ENCODE results near the gene EML1.

Gene EML1

DNA sequence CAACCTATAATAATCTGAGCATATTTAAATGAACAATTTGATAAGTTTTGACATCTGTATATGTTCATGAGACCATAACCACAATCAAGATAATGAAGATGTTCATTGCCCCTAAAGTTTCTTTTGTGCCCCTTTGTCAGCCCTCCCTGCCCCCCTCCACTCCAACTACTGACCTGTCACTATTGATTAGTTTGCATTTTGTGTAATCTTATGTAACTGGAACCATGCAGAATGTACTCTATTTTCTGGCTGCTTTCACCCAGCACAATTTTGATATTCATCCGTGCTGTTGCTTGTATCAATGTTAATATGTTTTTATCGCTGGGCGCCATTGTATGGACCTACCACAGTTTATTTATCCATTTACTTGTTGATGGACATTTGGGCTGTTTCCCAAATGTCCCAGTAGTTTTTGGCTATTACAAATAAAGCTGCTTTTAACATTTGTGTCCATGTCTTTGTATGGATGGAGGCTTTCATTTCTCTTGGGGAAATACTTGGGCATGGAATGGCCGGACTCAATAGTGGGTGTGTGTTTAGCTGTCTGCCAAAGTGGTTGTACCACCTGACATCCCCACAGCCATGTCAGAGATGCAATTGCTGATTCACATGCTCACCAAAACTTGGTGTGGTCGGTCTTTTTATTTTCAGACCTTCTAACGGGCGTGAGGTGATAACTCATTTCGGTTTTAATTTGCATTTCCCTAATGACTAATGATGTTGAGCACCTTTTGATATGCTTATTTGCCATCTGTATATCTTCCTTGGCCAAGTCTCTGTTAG lies 38.9 kb downstream of the EML1 start:
- DNase-seq: no peak

DNA sequence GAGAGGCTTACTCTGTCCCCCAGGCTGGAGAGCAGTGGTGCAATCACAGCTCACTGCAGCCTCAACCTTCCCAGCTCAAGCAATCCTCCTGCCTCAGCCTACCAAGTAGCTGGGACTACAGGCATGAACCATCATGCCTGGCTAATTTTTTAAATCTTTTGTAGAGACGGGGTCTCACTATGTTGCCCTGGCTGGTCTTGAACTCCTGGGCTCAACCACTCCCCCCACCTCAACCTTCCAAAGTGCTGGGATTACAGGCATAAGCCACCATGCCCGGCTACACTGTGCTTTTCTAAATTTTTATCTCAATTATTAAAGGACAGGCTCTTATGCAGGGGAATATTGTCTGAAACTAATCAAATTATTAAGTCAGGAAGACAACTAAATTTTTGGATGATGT lies 44.6 kb downstream of the EML1 start:
- DNase-seq: no peak

DNA sequence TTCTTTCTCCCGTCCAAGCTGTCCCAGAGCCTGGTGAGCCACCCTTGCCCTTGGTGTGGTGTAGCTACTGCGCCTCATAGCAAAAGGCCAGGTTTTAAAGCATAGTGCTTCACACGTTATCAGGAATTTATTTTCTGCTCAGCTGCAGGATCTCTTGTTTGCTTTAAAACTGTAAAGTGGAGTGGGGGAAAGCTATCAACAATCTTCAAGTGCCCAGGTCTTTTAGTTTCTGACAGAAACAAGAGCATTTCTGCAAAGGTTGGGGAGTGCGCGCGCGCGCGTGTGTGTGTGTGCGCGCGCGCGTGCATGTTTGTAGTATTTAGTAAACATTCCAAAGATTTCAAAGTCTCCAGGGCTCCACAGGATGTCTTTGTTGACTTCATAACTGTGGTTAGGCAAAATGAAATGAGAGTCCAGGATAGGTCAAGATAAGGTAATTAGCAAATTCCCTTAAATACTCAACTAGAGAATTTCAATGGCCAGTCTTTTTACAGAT lies 45.5 kb downstream of the EML1 start:
- DNase-seq: no peak

DNA sequence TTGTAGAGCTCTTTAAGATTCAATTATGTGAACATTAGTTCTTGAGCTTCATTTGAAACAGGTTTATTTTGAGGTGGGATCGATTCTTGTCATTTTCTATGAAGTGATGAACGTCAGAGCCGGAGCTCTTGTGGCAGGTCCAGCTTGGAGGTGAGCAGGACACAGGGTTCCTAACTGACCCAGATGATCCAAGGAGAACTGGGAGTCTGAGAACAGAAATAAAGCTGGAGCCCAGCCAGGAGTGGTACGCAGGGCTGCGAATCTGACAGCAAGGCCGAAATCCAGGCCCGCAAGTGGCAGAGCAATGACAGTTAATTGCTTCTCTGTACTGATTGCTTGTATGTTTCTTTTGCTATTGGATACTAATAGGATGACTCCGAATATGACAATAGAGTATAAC lies 46.5 kb downstream of the EML1 start:
- no peak for DNase-seq

DNA sequence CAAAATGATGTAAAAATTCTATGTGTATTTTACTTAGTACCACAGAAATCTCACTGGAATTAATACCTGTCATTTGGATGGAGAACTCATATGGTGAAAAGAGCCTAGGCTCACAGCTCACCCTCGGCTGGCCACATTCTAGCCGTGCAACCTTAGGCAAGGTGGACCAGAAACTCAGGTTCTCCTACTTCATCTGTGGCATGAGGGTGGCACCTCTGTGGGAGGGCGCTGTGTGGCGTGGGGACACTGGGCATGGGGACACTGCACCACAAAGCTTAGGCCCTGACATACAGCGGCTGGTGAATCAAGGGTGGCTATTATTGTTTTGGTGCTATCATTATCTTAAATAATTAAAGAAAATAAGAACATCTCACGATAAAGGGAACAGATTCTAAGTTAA lies 47.1 kb downstream of the EML1 start:
- DNase-seq: no peak

DNA sequence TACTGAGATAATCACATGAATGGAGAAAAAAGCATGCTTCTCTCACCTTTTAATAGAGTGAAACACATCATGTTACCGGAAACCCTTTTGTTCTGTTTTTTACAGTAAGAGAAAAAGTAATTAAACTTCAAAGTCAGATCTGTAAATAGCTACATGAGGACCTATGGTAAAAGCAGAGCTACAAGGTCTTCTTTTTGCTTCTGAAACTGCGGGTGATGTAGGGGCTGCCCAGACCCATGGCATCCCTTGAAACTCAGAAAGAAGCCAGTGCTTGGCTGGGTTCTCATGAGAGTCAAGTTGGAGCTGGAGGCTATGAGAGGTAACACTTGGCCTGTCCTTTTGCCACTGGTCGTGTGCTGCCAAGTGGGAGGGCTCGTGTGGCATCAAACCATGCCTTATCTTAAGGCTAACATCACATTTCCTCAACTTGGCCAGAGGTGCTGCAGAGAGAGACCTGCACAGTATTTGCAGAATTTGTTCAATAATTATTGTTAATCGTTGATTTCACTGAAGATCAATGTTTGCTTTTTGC lies 47.6 kb downstream of the EML1 start:
- no peak for DNase-seq

DNA sequence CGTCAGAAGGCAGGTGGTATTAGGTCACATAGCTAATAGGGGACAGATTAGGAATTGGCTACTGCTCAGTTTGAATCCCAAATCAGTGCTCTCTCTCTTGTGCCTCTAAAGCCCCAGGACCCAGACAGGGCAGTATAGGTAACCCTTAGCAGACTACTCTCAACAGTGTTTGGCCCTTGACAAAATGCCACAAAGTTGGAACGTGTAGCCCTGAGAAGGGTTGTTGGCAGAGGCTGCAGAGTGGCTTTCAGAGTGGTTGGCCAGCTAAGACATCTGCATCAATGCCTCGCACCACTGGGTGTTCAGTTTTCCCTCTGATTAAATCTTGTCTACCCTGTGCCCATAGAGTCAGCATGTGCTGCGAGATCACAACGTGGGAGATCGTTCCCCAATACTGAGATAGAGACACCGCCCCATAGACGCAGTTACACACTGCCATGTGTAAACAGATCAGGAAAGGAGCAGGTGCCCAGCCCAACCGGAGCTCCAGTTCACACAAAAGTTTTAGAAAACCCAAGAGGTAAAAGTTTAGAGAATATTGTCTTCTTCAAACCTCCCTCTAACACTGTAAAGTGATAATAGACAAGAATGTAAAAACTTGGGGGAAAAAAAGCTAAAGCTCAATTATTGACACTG lies 48.3 kb downstream of the EML1 start:
- no peak for DNase-seq

DNA sequence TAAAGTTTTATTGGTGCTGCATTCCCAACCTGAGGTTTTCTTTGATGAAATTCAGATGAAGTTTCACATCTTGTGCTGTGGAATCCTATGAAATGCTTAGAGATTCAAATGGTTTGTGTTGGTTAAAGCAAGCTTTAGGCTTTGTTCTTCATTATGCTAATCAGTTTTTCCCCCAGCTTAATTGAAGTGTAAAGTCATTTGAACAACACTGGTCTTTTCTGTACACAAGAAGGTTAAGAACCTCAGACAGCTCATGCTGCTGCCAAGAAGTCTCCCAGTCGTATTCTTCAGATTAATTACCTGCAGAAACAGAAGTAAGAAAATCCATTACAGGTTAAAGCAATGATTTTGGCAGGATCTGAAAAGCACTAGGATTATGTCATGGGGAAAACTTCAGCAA lies 48.9 kb downstream of the EML1 start:
- DNase-seq: no peak

DNA sequence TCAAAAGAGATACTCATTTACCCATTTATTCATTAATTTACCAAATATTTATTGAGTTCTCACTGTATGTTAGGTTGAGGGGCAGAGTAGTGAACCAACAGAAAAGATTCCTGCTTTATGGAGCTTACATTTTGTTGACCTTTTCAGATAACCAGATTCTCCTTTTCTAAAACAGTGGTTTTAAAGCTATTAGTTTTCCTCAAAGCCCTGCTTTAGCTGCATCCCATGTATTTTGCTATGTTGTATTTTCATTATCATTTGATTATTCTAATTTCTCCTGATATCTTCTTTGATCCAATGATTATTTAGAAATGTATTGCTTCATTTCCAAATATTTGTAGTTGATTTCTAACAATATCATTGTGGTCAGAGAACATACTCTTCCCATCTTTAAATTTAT lies 53.6 kb downstream of the EML1 start:
- DNase-seq: no peak

DNA sequence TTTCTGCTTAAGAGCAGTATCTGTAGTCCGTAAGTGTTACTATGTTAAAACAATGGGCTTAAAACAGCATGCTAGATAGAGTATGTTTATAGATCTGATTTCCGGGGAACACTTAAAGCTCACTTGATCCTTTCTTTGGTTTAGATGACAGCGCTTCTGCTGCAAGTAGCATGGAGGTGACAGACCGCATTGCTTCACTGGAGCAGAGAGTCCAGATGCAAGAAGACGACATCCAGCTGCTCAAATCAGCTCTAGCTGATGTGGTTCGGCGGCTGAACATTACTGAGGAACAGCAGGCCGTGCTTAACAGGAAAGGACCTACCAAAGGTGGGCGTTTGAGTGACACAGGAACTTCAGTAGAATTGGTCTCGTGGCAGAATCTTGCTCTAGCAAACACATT lies 57.5 kb downstream of the EML1 start:
- no peak for DNase-seq

DNA sequence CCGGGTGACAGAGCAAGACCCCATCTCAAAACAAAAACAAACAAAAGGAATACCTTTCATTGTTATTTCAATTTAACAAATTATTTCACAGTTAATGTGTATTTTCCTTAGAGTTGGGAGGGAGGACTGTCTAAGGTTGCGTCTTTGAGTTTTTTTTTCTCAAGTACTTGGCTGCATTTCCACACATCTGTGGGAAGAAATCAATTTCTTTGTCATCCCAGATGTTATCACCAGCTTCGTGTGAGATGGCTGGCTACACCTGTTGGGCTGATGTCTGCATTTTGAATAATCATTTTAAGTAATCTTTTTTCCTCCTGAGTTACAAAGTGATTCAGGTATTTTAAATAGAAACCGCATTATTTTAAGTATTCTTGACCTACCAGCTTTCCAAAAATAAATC lies 59.4 kb downstream of the EML1 start:
- DNase-seq: no peak

DNA sequence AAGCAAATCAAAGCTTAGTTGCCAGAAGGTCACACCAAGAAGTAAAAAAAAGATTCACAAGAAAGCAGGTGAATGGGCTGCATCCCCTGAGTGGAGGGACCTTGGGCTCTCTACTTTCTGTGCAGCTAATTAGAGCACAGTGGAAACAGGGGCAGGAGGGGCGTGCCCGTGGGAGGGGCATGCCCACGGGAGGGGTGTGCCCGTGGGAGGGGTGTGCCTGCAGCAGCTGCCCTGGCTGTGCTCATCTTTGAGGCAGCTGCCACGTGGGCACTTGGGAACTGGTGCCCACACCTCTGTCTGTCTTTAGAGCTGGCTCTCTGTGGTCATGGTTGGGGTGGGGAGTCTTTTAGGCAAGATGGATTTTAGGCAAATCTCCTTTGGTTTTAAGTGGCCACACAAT lies 60.0 kb downstream of the EML1 start:
- DNase-seq: no peak

DNA sequence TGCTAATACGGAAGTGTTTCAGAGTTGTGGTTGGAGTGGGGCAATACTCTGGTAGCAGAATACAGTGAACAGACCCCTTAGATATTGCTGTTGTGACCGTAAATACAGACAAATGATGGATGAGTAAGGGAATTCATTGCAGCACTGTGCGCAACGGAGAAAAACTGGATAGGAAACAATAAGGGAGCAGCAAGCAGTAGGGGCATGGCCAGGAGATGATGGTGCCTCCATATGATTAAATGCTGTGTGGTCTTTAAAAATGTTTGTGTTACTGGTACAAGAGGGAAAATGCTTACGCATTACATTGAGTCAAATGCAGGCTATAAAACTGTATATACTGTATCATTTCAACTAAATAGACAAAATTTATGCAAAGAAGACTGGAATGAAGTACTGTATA lies 61.6 kb downstream of the EML1 start:
- DNase-seq: no peak

DNA sequence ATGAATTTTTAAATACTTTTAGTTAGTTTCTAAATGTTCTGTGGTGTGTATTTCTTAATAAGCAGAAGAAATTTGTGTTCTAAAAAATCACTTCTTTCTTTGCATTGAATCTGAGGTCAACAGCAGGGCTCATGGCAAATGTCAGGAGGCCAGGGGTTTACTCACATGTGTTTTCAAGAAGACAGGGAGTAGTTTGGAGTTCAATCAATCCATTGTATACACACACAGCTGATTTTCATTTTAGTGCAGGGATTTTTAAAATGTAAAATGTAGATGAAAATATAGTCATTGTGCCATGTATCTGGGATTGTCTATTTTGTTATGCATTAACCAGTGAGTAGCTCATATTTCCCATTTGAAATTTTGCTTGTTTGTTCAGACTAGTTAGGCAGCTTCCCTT lies 62.1 kb downstream of the EML1 start:
- DNase-seq: no peak

DNA sequence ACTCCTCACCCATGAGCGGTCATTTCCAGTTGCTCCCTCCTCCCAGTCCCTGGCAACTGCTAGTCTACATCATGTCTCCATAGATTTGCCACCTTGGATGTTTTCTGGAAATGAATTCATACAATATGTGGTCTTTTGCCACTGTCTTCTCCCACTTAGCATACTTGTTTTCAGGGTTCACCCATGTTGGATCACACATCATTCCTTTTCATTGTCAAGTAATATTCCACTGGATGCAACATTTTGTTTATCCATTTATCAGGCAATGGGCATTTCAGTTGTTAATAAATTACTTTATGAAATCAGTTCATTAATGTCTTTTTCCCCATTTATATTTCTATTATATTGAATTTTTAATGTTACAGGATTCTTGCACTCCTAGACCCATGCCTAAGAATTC lies 64.3 kb downstream of the EML1 start:
- no peak for DNase-seq

DNA sequence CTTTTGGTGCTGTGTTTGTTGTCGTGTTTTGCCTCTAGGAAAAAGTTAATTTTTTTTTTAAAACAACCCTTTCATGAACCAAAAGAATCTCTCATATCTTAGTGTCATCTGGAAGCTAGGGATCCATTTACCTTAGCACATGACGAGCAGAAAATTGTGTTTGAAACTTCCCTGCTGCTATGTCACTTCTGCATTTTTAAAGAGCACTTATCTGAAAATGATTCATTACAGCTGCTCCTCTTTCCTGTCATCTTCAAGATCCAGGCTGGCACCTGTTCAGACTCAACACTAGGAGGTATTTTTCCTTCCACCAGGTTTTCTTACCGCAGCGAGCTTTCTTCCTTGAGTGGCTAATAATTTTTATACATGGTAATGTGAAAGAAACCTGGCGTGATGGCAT lies 67.0 kb downstream of the EML1 start:
- no peak for DNase-seq

DNA sequence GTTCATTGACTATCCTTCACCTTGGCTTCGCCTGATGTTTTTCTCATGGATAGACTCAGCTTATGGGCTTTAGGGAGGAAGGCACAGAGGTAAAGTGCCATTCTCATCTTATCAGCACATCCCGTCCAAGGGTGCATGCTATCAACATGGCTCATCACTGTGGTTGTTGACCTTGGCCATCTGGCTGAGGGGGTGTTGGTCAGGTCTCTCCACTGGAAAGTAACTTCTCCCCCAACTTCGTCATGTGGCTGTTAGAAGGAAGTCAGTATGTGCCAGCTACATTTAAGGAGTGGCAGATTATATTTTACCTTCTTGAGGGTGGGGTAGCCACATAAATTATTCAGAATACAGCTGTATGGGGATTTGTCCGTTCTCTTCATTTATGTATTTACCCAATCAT lies 68.9 kb downstream of the EML1 start:
- no peak for DNase-seq

DNA sequence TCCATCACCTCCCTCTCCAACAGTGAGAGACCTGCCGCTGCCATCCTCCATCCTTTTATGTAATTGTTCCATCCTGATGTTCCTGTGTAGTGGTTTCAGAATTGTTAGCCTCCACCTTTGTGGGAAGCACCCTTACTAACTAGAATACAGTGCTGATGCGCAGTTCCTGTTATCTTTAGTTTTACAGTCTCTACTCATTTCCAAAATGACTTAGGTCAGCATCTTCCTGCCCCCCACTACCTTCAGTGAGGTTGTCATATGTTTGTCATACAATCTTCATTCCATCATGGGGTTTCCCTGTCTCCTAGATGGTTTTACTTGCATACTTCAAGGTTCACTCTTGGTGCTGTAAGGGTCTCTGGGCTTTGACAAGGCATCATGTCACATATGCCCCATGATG lies 69.8 kb downstream of the EML1 start:
- DNase-seq: no peak

DNA sequence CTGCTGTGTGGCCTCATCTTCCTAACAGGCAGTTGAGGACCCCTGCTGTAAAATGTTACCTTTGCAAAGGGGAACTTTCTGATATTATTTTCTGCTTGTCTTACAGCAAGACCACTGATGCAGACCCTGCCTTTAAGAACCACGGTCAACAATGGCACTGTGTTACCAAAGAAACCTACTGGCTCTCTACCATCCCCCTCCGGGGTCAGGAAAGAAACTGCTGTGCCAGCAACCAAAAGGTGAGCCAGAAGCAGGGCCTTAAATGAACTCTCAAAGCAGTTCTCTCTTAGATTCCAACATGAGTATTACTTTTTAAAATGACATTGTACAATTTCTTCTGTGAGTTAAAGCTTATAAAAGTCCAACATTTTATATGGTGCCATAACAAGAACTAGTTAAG lies 72.2 kb downstream of the EML1 start:
- no peak for DNase-seq

DNA sequence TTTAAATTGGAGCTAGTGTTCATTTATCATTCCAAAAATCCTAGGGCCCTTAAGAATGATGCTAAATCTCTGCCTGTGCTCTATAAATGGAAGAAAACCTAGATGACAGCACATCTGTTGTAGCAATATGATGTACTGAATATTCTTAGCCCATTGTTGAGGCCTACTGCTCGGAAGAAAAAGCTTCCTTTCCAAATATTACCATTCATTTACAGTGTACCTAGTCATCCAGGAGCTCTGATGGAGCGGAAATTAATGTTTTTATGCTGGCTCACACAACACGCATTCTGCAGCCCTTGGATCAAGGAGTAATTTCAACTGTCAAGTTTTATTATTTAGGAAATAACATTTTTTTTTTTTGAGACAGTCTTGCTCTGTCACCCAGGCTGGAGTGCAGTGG lies 77.4 kb downstream of the EML1 start:
- no peak for DNase-seq

DNA sequence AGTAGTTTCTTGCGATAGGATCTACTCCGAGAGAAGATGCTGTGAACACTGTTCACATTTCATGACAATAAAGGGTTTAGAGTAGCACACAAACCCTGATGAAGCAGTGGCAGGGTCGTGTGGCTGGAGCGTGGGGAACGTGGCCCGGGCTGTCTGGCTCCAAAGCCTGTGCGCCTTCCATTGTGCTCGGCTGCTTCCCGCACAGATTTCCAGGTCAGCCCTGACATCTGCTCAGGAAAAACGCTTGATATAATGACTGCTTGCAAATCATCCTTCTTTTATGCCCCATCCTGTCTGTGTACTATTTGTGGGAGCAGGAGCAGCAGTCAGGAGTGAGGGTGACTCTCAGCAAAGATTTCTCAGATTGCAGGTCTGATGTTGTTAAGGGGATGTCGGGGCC lies 78.6 kb downstream of the EML1 start:
- DNase-seq: no peak

DNA sequence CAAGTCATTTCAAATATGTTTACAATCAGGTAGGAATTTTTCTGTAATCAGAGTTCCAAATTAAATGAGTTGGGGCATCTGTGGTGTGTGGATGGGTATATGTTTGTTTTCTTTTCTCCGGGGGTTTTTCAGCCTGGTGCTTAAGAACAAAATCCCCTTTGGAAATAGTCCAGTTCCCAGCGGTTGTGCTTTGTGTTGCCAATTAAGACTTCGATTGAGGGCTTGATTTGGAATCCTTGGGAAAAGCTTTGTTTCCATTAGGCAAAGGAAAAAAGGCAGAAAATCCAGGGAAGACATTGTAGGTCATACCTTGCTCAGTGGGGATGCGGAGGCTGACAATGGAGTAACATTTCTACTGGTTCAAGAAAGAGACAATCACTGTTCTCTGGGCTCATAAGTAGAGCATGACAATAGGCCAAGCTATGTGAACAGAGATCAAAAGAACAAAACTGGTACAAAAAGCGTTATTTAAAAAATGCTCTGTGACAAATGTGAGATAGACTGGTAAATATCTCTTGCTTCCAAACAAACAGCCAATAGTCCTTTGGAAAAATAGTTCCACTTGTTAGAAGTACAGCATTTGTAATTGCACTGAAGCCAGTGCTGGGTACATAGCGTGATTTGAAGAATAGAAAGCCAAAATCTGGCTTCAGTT lies 79.7 kb downstream of the EML1 start:
- DNase-seq: no peak

DNA sequence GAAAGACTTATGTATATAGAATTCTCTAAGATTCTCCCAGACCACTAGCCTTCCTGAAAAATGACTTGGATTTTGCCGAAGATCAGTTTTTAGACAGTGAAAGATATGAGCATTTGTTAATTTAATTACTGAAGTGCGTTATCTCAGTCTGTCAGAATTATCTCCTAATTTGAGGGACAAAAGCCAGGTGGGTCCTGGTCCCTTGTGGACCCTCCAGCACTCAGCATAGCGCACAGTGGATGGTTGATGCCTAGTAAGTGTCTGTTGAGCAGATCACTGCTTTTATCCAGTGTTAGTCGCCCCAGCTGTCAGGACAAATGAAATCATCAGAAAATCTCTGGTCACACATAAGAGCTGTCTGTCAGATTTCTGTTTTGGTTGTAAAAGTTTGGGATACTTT lies 80.4 kb downstream of the EML1 start:
- DNase-seq: no peak

DNA sequence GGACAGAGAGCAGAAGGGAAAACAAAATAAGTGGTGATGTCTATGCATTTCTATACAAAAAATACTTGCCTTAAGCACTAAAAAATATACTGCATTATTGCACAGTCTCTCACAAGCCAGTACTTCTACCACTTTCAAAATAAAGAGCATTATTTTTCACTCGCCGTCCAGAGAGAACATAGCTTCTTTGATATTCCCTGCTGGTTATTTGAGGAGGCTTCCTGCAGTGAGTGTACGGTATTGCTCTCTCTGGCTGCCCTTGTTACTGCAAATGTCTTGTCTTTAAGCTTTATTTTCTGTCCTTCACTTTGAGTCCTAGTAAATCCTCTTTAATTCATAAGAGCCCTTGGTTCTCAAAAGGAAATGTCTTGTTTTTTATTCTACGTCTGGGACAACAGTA lies 81.1 kb downstream of the EML1 start:
- DNase-seq: no peak

Measured in activated gamma-delta T cell treated with Interleukin-2 at 50 U/mL for 16 hours (primary cell).